Type B pancreatic cell (in vitro differentiated cells): ENCODE measurements around the gene APP. TPM values are rescaled to one million over a fixed set of nuclear protein-coding genes. Genes with fewer than 3 reads are reported as not detected.

Experiments used
- DNase-seq: peaks from one replicate; pipeline ENCODE4 v3.0.0; 2021; ENCODE audit warnings: mixed read lengths; ENCODE audit not compliant: unreplicated experiment; ENCODE audit errors: extremely low spot score
- H3K27ac Mint-ChIP-seq: 2 replicates; pipeline ENCODE4 v1.8.0; 2021; ENCODE audit warnings: mild to moderate bottlenecking, mixed read lengths
- H3K27me3 Mint-ChIP-seq: 2 replicates; pipeline ENCODE4 v1.8.0; 2021; ENCODE audit warnings: mixed read lengths
- H3K36me3 Mint-ChIP-seq: 2 replicates; pipeline ENCODE4 v1.8.0; 2021; ENCODE audit warnings: mixed read lengths
- H3K4me1 Mint-ChIP-seq: one replicate; pipeline ENCODE4 v1.8.0; 2021; ENCODE audit warnings: mixed read lengths; ENCODE audit not compliant: unreplicated experiment
- H3K4me3 Mint-ChIP-seq: 2 replicates; pipeline ENCODE4 v1.8.0; 2021; ENCODE audit warnings: mild to moderate bottlenecking, mixed read lengths
- H3K9me3 Mint-ChIP-seq: 2 replicates; pipeline ENCODE4 v1.8.0; 2021; ENCODE audit warnings: mixed read lengths
- CTCF ChIP-seq: fragments of 200-600 bp; sonication (generic); conservative IDR thresholded peaks from 2 replicates; pipeline ENCODE4 v1.5.0; 2021; ENCODE audit warnings: antibody characterized with exemption, mild to moderate bottlenecking
- total RNA-seq: library from RNA; stranded (reverse); gene quantifications from 2 replicates; pipeline ENCODE4 v1.2.1, GENCODE V29; 2021; ENCODE audit warnings: low replicate concordance

Gene APP
- total RNA-seq, 1 donor from 2014 or later = 415 TPM

DNA sequence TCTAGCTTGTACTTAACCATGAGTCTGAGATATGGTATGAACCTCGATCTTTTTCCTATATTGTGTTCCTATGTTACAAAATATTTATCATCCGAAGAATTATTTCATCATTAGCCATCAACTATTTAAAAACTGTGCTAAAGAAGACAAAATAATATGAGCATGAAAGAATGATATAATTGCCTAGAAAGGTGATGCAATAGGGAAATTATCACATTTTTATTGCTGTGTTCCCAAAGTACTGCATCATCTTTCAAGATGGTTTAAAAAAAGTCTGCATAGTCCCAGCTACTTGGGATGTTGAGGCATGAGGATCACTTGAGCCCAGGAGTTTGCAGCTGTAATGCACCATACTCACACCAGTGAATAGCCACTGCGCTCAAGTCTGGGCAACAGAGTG, 126.7 kb downstream of the APP start:
- no peak overlapping the region for H3K4me3 Mint-ChIP-seq
- H3K9me3 Mint-ChIP-seq = no peaks in the 10 kb centered on the region
- H3K27me3 Mint-ChIP-seq = no peaks in the 10 kb centered on the region
- no peak for TF ChIP-seq CTCF
- no peak overlapping the region for H3K27ac Mint-ChIP-seq
- DNase-seq = no peak
- H3K36me3 Mint-ChIP-seq = peaks cover 32% of the 10 kb centered on the region
- H3K4me1 Mint-ChIP-seq = peaks cover 12% of the 10 kb centered on the region

GRCh38 chr21:26042181-26042876, 128.2 kb downstream of the APP start:
- DNase-seq = no peak
- H3K4me3 Mint-ChIP-seq = no peak overlapping the region
- H3K27ac Mint-ChIP-seq = no peak overlapping the region
- H3K4me1 Mint-ChIP-seq = peaks cover 12% of the 10 kb centered on the region
- H3K27me3 Mint-ChIP-seq = no peaks in the 10 kb centered on the region
- H3K9me3 Mint-ChIP-seq = no peaks in the 10 kb centered on the region
- TF ChIP-seq CTCF = no peak
- H3K36me3 Mint-ChIP-seq = peaks cover 29% of the 10 kb centered on the region

GRCh38 chr21:26041431-26042180, 129.0 kb downstream of the APP start:
- no peaks in the 10 kb centered on the region for H3K9me3 Mint-ChIP-seq
- H3K36me3 Mint-ChIP-seq = peaks cover 34% of the 10 kb centered on the region
- DNase-seq = no peak
- no peak for TF ChIP-seq CTCF
- peaks cover 12% of the 10 kb centered on the region for H3K4me1 Mint-ChIP-seq
- H3K4me3 Mint-ChIP-seq = no peak overlapping the region
- peak overlapping the region; percentile 3 for H3K27ac Mint-ChIP-seq
- H3K27me3 Mint-ChIP-seq = no peaks in the 10 kb centered on the region

- no peak overlapping the region for H3K4me3 Mint-ChIP-seq
- DNase-seq = no peak
- H3K9me3 Mint-ChIP-seq = no peaks in the 10 kb centered on the region
- no peaks in the 10 kb centered on the region for H3K27me3 Mint-ChIP-seq
- H3K36me3 Mint-ChIP-seq = peaks cover 55% of the 10 kb centered on the region
- TF ChIP-seq CTCF = no peak
- no peak overlapping the region for H3K27ac Mint-ChIP-seq
- H3K4me1 Mint-ChIP-seq = peaks cover 29% of the 10 kb centered on the region
These were observed 133.7 kb downstream of the APP start for GRCh38 chr21:26036916-26037315.

- Mint-ChIP-seq H3K4me3 (no peak overlapping the region), H3K27ac (no peak overlapping the region), H3K27me3 (no peaks in the 10 kb centered on the region), H3K9me3 (no peaks in the 10 kb centered on the region), H3K4me1 (peaks cover 20% of the 10 kb centered on the region), H3K36me3 (peaks cover 67% of the 10 kb centered on the region)
- DNase-seq = no peak
- TF ChIP-seq CTCF = no peak
These were observed 138.3 kb downstream of the APP start for GRCh38 chr21:26032263-26032662.
